ENCODE measurements around the gene PLEKHG2. TPM values are rescaled to one million over a fixed set of nuclear protein-coding genes. Genes with fewer than 3 reads are reported as not detected.
A peak's percentile ranks its signal among the peaks of the same experiment; 100 is the strongest.

The PLEKHG2 gene, protein sequence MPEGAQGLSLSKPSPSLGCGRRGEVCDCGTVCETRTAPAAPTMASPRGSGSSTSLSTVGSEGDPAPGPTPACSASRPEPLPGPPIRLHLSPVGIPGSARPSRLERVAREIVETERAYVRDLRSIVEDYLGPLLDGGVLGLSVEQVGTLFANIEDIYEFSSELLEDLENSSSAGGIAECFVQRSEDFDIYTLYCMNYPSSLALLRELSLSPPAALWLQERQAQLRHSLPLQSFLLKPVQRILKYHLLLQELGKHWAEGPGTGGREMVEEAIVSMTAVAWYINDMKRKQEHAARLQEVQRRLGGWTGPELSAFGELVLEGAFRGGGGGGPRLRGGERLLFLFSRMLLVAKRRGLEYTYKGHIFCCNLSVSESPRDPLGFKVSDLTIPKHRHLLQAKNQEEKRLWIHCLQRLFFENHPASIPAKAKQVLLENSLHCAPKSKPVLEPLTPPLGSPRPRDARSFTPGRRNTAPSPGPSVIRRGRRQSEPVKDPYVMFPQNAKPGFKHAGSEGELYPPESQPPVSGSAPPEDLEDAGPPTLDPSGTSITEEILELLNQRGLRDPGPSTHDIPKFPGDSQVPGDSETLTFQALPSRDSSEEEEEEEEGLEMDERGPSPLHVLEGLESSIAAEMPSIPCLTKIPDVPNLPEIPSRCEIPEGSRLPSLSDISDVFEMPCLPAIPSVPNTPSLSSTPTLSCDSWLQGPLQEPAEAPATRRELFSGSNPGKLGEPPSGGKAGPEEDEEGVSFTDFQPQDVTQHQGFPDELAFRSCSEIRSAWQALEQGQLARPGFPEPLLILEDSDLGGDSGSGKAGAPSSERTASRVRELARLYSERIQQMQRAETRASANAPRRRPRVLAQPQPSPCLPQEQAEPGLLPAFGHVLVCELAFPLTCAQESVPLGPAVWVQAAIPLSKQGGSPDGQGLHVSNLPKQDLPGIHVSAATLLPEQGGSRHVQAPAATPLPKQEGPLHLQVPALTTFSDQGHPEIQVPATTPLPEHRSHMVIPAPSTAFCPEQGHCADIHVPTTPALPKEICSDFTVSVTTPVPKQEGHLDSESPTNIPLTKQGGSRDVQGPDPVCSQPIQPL (N-terminal part only)
- total RNA-seq (2012; rRNA removed): 11.1 and 12.4 TPM in 2 replicates

DNA sequence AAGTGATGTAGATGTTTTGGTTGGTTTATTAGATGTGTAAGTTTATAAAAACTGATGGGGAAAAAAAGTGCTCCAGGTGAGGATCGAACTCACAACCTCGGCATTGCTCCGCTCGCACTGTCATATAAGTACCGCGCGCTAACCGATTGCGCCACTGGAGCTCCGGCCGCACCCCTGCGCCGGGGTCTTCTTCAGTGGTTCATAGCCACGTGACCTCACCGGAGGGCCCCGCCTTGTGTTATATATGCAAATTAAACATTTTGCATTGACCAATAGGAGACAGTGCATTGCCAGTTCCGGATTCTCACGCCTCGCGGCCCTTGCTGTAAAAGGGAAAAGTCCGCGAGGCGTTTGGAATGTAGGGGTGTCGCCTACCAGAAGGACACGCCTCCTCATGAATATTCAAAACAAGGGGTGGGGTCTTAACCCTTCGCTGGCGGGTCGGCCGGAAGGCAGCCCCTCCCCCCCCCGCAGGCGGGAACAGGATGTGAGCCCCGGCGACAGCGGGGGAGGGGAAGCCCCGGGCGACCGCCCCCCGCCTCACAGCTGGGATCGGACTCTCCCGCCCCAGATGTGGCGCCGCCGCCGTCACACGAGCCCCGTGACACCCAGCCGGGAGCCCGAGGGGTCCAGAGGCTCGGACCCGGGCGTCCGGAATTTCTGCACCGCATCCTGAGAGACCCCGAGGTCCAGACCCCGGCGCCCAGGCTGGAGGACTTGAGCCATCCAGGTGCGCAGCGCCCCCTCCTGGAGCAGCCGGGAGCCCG, at the start of gene PLEKHG2:
Gene PLEKHG2, plus strand, starts transcription at position 570 of the 767 bp plus-strand sequence. CDS start 1,418 bp downstream, outside the sequence.
- Histone ChIP-seq H3K4me2 (ENCODE audit: low read length) (peak within 1 kb of the TSS; percentile 95), H3K4me1 (ENCODE audit: control insufficient read depth, insufficient read depth, low read length) (peaks cover 32% of the 10 kb centered on the region), H3K9ac (ENCODE audit: low read depth, low read length) (peak within 1 kb of the TSS; percentile 98), H3K4me3 (ENCODE audit: low read length) (peak within 1 kb of the TSS; percentile 93), H3K36me3 (ENCODE audit: insufficient read depth, low read length) (peaks cover 22% of the 10 kb centered on the region), H3K9me3 (replicated peaks; ENCODE audit: low read length) (no peaks in the 10 kb centered on the region), H3K27me3 (ENCODE audit: control insufficient read depth, insufficient read depth, low read length) (no peaks in the 10 kb centered on the region)

DNA sequence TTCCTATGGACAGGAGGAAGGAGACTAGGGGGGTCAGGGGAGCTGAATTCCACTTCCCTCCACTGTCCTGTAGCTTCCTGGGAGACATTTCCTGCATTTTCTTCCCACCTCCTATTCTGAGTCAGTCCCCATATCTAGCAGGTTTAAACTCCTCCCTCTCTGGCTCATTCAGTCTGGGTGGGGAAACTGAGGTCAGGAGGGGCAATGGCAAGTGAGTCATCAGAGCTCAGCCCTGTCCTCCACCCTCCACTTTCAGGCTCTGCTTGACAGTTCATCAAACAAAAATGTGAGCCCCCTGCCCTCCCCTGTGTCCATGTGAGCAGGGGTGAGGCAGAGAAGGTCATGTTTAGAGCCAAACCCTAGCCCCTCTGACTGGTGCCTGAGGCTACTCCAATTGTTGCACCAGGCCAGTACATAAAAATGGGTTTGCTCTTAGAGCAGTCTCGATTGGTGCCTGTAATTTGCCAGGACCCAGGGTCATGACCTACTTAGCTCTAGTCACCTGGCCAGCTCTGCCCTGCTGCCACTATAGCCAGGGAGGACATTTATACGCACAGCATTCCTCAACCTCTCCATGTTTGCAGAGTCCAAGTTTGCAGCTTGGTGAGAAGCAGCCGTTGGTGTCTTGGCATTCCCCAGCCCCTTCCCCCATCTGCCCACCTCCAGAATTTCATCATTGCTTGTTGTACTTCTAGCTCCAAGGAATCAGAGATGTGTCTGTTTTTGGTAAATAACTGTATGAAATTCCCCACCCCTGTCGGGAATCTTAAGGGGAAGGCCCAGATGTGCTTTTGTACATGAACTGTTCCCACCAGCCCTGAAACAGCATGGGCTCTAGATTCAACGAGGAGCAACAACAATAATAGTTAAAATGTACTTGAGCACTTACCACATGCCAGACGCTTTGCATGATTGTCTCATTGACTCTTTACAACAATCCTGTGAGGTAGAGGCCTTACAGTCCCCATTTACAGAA, 49.5 kb upstream of the PLEKHG2 start:
- Histone ChIP-seq H3K9me3 (replicated peaks; ENCODE audit: low read length) (no peaks in the 10 kb centered on the region), H3K9ac (ENCODE audit: low read depth, low read length) (peak overlapping the region; percentile 14), H3K4me3 (ENCODE audit: low read length) (peak overlapping the region; percentile 41), H3K4me2 (ENCODE audit: low read length) (peak overlapping the region; percentile 36), H3K27me3 (ENCODE audit: control insufficient read depth, insufficient read depth, low read length) (no peaks in the 10 kb centered on the region), H3K36me3 (ENCODE audit: insufficient read depth, low read length) (peaks cover 47% of the 10 kb centered on the region), H3K4me1 (ENCODE audit: control insufficient read depth, insufficient read depth, low read length) (peaks cover 24% of the 10 kb centered on the region)

DNA sequence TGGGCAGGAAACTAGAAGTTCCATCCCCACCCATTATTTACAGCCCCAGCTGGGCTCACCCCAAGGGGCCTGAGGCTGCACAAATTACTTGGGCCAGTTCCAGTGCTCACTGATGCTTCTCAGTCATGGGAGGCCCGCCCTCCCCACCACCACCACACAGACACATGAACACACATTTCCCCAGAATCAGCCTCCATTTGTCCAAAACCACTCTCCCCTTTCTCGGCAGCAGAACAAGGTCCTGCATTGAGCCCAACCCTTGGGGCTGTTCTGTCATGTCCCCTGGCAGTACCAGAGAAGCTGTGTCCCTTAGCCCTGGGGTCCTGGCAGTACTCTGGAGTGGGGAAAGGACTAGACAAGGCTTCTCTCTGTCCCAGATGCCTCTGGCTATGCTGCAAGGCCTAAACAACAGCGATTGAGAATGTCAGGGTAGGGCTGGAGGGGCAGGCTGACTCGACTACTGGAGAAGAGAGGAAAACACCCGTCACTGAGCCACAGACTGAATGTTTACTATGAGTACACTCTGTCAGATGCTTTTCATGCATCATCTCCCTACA, 48.5 kb upstream of the PLEKHG2 start:
- H3K9me3 ChIP-seq (replicated peaks; ENCODE audit: low read length): no peaks in the 10 kb centered on the region
- no peak overlapping the region for H3K4me3 ChIP-seq (ENCODE audit: low read length)
- no peak overlapping the region for H3K9ac ChIP-seq (ENCODE audit: low read depth, low read length)
- H3K4me2 ChIP-seq (ENCODE audit: low read length): no peak overlapping the region
- no peaks in the 10 kb centered on the region for H3K27me3 ChIP-seq (ENCODE audit: control insufficient read depth, insufficient read depth, low read length)
- peaks cover 51% of the 10 kb centered on the region for H3K36me3 ChIP-seq (ENCODE audit: insufficient read depth, low read length)
- peaks cover 24% of the 10 kb centered on the region for H3K4me1 ChIP-seq (ENCODE audit: control insufficient read depth, insufficient read depth, low read length)

DNA sequence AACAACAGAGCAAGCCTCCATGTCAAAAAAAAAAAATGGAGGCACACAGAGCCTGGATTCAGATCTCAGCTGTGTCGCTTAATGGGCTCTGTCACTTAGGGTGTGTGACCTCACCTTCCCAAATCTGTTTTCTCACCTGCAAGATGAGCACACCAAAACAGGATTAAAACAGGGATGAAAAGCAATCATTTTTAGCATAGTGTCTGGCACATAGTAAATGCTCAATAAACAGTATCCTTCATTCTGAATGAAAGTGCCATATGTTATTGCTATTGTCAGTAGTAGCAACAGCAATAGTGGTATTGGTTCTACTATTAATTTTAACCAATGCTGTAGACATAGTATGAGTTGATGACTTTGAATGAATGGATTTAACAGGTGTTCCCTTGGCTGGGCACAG, 46.9 kb upstream of the PLEKHG2 start:
- Histone ChIP-seq H3K36me3 (ENCODE audit: insufficient read depth, low read length) (peaks cover 52% of the 10 kb centered on the region), H3K4me2 (ENCODE audit: low read length) (no peak overlapping the region), H3K9ac (ENCODE audit: low read depth, low read length) (no peak overlapping the region), H3K27me3 (ENCODE audit: control insufficient read depth, insufficient read depth, low read length) (no peaks in the 10 kb centered on the region), H3K4me1 (ENCODE audit: control insufficient read depth, insufficient read depth, low read length) (peaks cover 24% of the 10 kb centered on the region), H3K9me3 (replicated peaks; ENCODE audit: low read length) (no peaks in the 10 kb centered on the region), H3K4me3 (ENCODE audit: low read length) (no peak overlapping the region)

DNA sequence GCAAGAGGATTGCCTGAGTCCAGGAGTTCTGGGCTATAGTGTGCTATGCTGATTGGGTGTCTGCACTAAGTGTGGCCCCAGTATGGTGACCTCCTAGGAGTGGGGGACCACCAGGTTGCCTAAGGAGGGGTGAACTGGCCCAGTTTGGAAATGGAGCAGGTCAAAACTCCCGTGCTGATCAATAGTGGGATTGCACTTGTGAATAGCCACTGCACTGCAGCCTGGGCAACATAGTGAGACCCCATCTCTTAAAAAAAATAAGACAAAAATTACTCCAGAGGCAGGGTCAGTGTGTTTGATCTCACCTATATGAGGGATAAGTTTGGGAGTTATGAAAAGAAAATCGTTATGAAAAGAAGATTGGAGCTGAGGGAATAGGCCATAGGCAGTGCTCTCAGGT, 43.3 kb upstream of the PLEKHG2 start:
- Histone ChIP-seq H3K9ac (ENCODE audit: low read depth, low read length) (no peak overlapping the region), H3K9me3 (replicated peaks; ENCODE audit: low read length) (no peaks in the 10 kb centered on the region), H3K36me3 (ENCODE audit: insufficient read depth, low read length) (peaks cover 52% of the 10 kb centered on the region), H3K27me3 (ENCODE audit: control insufficient read depth, insufficient read depth, low read length) (no peaks in the 10 kb centered on the region), H3K4me3 (ENCODE audit: low read length) (no peak overlapping the region), H3K4me2 (ENCODE audit: low read length) (no peak overlapping the region), H3K4me1 (ENCODE audit: control insufficient read depth, insufficient read depth, low read length) (peaks cover 20% of the 10 kb centered on the region)

DNA sequence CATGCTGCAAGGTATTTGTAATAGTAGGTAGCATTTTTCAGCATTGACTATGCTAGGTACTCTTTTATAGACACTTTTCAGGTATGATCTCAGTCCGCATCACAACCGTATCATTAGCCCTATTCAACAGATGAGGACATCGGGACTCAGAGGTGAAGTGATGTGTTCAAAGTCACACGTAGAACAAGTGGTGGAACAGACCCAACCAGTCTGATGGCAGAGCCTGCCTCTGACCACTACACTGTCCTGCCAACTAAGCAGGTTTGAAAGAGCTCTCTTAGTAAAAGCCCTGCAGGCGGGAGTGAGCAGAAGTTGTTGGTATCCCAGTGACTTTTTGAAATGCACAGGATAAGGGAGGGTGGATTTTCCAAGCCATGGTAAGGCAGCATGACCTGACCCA, 41.7 kb upstream of the PLEKHG2 start:
- no peak overlapping the region for H3K4me2 ChIP-seq (ENCODE audit: low read length)
- peaks cover 53% of the 10 kb centered on the region for H3K36me3 ChIP-seq (ENCODE audit: insufficient read depth, low read length)
- H3K4me1 ChIP-seq (ENCODE audit: control insufficient read depth, insufficient read depth, low read length): peaks cover 20% of the 10 kb centered on the region

DNA sequence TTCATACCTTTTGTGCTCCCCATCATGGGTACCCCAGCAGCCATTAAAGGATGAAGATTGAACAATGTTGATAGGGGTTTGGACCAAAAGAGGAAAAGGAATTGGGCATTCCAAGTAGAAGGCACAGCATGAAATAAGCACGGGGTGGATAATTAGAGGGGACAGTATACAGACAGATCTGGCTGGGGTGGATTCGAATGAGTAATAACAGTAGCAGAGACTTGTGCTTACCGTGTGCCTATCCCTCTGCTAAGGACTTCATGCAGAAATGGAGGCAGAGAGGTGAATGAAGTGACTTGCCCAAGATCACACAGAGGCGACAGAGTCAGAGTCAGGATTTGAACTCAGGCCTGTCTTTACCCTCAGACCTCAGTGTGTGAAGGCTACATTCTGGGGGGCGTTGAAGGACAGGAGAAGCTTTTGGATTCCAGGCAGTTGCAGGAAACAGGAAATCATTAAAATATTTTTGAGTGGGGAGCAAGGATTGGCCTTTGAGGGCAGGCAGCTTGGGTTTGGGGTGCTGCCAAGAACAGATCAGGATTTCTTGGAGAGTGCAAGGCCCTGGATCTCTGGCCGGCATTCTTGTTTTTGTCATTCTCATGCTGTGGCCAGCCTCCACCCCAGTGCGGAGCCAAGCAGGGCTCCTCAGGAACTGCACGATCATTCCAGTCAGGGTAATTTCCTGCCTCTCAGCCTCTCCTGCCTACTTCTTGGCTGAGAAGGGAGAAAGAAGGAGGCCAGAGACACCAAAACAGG, 40.2 kb upstream of the PLEKHG2 start:
- no peaks in the 10 kb centered on the region for H3K27me3 ChIP-seq (ENCODE audit: control insufficient read depth, insufficient read depth, low read length)
- H3K9me3 ChIP-seq (replicated peaks; ENCODE audit: low read length): no peaks in the 10 kb centered on the region
- peaks cover 20% of the 10 kb centered on the region for H3K4me1 ChIP-seq (ENCODE audit: control insufficient read depth, insufficient read depth, low read length)
- H3K4me3 ChIP-seq (ENCODE audit: low read length): peak overlapping the region; percentile 3
- H3K9ac ChIP-seq (ENCODE audit: low read depth, low read length): peak overlapping the region; percentile 80
- H3K36me3 ChIP-seq (ENCODE audit: insufficient read depth, low read length): peaks cover 60% of the 10 kb centered on the region
- peak overlapping the region; percentile 58 for H3K4me2 ChIP-seq (ENCODE audit: low read length)

More for the DNA sequence above, 41.7 kb upstream of the PLEKHG2 start:
- no peaks in the 10 kb centered on the region for H3K27me3 ChIP-seq (ENCODE audit: control insufficient read depth, insufficient read depth, low read length)
- H3K4me3 ChIP-seq (ENCODE audit: low read length): no peak overlapping the region
- H3K9me3 ChIP-seq (replicated peaks; ENCODE audit: low read length): no peaks in the 10 kb centered on the region
- H3K9ac ChIP-seq (ENCODE audit: low read depth, low read length): no peak overlapping the region

DNA sequence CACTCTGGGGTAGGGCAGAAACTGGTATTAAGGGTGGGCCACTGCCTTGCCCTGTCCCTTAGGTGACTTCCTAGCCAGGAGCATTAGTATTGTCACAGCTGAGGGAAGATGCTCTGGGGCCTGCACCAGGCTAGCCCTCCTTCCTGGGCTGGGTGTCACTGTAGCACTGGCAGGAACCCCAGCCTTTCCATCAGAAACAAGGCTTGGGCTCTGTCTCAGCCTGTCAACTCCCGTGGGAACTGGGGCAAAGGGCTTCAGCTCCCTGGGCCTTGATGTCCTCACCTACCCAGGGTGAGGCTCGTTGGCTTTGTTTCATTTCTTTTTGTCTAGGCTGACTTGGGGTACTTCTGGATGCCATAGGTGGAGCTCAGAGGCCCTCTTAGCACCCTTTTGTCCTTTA, 39.5 kb upstream of the PLEKHG2 start:
- peaks cover 20% of the 10 kb centered on the region for H3K4me1 ChIP-seq (ENCODE audit: control insufficient read depth, insufficient read depth, low read length)
- H3K4me3 ChIP-seq (ENCODE audit: low read length): peak overlapping the region; percentile 3
- peak overlapping the region; percentile 80 for H3K9ac ChIP-seq (ENCODE audit: low read depth, low read length)
- H3K4me2 ChIP-seq (ENCODE audit: low read length): peak overlapping the region; percentile 58
- no peaks in the 10 kb centered on the region for H3K9me3 ChIP-seq (replicated peaks; ENCODE audit: low read length)
- H3K36me3 ChIP-seq (ENCODE audit: insufficient read depth, low read length): peaks cover 67% of the 10 kb centered on the region
- H3K27me3 ChIP-seq (ENCODE audit: control insufficient read depth, insufficient read depth, low read length): no peaks in the 10 kb centered on the region

DNA sequence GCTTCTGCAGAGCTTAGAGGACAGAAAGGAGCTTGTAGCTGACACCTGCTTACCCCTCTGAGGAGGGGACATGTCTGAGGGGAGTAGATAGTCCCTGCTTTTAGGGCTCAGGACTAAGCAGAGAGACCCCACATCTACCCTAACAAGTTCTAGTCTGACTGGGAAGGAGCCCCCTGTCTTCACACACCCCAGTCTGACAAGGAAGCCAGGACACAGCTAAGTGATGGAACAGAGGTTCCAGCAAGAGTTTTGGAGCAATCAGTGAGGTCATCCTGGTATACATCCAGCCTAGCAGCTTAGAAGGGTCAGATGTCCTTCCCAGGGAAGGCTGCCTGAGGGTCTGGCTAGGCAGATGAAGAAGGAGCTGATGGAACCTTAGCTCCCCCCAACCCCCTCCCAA, 36.5 kb upstream of the PLEKHG2 start:
- Histone ChIP-seq H3K4me3 (ENCODE audit: low read length) (no peak overlapping the region), H3K9ac (ENCODE audit: low read depth, low read length) (no peak overlapping the region), H3K4me1 (ENCODE audit: control insufficient read depth, insufficient read depth, low read length) (peaks cover 20% of the 10 kb centered on the region), H3K27me3 (ENCODE audit: control insufficient read depth, insufficient read depth, low read length) (no peaks in the 10 kb centered on the region), H3K9me3 (replicated peaks; ENCODE audit: low read length) (no peaks in the 10 kb centered on the region), H3K36me3 (ENCODE audit: insufficient read depth, low read length) (peaks cover 66% of the 10 kb centered on the region), H3K4me2 (ENCODE audit: low read length) (no peak overlapping the region)
